ENCODE measurements around the gene TSPAN3. TPM values are rescaled to one million over a fixed set of nuclear protein-coding genes. Genes with fewer than 3 reads are reported as not detected.

The TSPAN3 gene
- total RNA-seq, 3 donors from 2014 or later, result 148 to 398 (median 292) TPM

DNA sequence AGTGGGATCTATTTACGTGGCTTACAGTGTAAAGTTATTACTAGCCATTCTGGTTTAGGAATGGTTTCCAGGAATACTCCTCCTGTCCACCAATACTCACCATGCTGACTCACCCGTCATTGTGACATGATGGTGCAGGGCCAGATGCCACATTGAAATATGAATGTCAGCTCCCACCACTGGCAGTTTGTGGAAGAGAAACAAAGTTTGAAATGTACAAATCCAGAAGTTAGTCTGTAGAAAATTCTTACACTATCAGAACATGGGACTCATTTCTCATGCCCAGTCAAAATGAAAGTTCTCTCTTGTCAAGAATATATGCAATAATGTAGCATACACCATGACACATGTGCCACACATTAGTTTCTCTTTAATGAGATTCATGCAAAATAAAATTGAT lies 14.4 kb upstream of the TSPAN3 start:
- H3K27me3 ChIP-seq, result no peaks in the 10 kb centered on the region
- H3K9me3 ChIP-seq, result no peaks in the 10 kb centered on the region
- no peaks in the 10 kb centered on the region for H3K4me1 ChIP-seq
- no peak for DNase-seq (ENCODE audit: low spot score in 2 of 2)
- no peak overlapping the region for H3K4me3 ChIP-seq
- no peak overlapping the region for H3K27ac ChIP-seq
- intact Hi-C loops (cut with DNase I; ENCODE audit: low total_unique reads), result no loop called here
- TF ChIP-seq, protein P1, sequence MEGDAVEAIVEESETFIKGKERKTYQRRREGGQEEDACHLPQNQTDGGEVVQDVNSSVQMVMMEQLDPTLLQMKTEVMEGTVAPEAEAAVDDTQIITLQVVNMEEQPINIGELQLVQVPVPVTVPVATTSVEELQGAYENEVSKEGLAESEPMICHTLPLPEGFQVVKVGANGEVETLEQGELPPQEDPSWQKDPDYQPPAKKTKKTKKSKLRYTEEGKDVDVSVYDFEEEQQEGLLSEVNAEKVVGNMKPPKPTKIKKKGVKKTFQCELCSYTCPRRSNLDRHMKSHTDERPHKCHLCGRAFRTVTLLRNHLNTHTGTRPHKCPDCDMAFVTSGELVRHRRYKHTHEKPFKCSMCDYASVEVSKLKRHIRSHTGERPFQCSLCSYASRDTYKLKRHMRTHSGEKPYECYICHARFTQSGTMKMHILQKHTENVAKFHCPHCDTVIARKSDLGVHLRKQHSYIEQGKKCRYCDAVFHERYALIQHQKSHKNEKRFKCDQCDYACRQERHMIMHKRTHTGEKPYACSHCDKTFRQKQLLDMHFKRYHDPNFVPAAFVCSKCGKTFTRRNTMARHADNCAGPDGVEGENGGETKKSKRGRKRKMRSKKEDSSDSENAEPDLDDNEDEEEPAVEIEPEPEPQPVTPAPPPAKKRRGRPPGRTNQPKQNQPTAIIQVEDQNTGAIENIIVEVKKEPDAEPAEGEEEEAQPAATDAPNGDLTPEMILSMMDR (IDR thresholded peaks at IDR 0.05), result no peak
- TF ChIP-seq POLR2A (IDR thresholded peaks at IDR 0.05) (no peak), POLR2AphosphoS5 (IDR thresholded peaks at IDR 0.05) (no peak)
- no peaks in the 10 kb centered on the region for H3K36me3 ChIP-seq

DNA sequence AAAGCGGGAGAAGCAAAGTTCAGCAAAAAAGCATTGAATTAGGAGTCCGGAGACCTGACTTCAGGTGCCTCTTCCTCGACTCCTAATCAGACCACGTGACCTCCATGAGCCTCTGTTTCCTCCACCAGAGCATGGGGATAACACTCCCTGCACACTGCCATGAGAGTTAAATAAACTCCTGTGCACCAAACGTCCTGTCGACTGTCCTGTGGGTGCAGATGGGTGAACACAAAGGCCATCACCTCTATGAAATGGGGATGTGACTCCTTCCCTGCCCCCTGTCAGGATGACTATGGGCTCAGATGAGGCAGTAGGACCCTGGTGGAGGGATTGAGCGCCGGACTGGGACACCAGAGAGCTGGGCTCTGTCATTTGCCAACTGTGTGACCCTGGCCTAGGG lies 13.5 kb upstream of the TSPAN3 start:
- TF ChIP-seq, protein P1 (IDR thresholded peaks at IDR 0.05), result no peak
- no peak for TF ChIP-seq POLR2A (IDR thresholded peaks at IDR 0.05)
- TF ChIP-seq POLR2AphosphoS5 (IDR thresholded peaks at IDR 0.05), result no peak
- no peaks in the 10 kb centered on the region for H3K36me3 ChIP-seq
- H3K27me3 ChIP-seq, result no peaks in the 10 kb centered on the region
- H3K4me1 ChIP-seq, result no peaks in the 10 kb centered on the region
- no peak for DNase-seq (ENCODE audit: low spot score in 2 of 2)
- intact Hi-C loops (cut with DNase I; ENCODE audit: low total_unique reads), result no loop called here
- H3K4me3 ChIP-seq, result no peak overlapping the region
- H3K9me3 ChIP-seq, result no peaks in the 10 kb centered on the region
- H3K27ac ChIP-seq, result no peak overlapping the region

- TF ChIP-seq POLR2A (IDR thresholded peaks at IDR 0.05), result no peak
- TF ChIP-seq, protein P1 (IDR thresholded peaks at IDR 0.05), result no peak
- no peak for TF ChIP-seq POLR2AphosphoS5 (IDR thresholded peaks at IDR 0.05)
- Histone ChIP-seq H3K27ac (no peak overlapping the region), H3K4me1 (no peaks in the 10 kb centered on the region), H3K27me3 (no peaks in the 10 kb centered on the region), H3K36me3 (no peaks in the 10 kb centered on the region), H3K9me3 (no peaks in the 10 kb centered on the region), H3K4me3 (peak overlapping the region; percentile 9 to 57 (median 36))
- DNase-seq (ENCODE audit: low spot score in 2 of 2), result peak; percentile 62 to 66
- intact Hi-C loops (cut with DNase I; ENCODE audit: low total_unique reads), result no loop called here
These were observed 12.7 kb upstream of the TSPAN3 start for GRCh38 chr15:77083381-77084160.

- intact Hi-C loops (cut with DNase I; ENCODE audit: low total_unique reads), result no loop called here
- no peak for DNase-seq (ENCODE audit: low spot score in 2 of 2)
These were observed 11.1 kb upstream of the TSPAN3 start for GRCh38 chr15:77081971-77082370.

More at GRCh38 chr15:77081971-77082370, 11.1 kb upstream of the TSPAN3 start:
- H3K9me3 ChIP-seq, result no peaks in the 10 kb centered on the region
- TF ChIP-seq, protein P1 (IDR thresholded peaks at IDR 0.05), result no peak
- TF ChIP-seq POLR2A (IDR thresholded peaks at IDR 0.05), result no peak
- no peak for TF ChIP-seq POLR2AphosphoS5 (IDR thresholded peaks at IDR 0.05)
- no peaks in the 10 kb centered on the region for H3K4me1 ChIP-seq
- no peak overlapping the region for H3K27ac ChIP-seq
- no peak overlapping the region for H3K4me3 ChIP-seq
- H3K27me3 ChIP-seq, result no peaks in the 10 kb centered on the region
- H3K36me3 ChIP-seq, result no peaks in the 10 kb centered on the region

Data from breast epithelium (tissue), 4 donors.